HG03060 (cell line): ENCODE results near the gene RPRML.
"Not testable (repeated sequence)": the region's sequence is repeated elsewhere in the genome, so short reads cannot be mapped to it uniquely, and the experiment has no call there.

Experiments used
- ATAC-seq: cut with Tn5 transposase; IDR thresholded peaks from one replicate; pipeline ENCODE4 v1.9.1; 2021; ENCODE audit warnings: low read depth, moderate number of reproducible peaks; ENCODE audit not compliant: unreplicated experiment

Gene RPRML

GRCh38 chr17:46979147-46979863 lies at the start of gene RPRML:
RPRML (minus strand) TSS chr17:46979253; CDS start chr17:46979007, 246 bp downstream.
- no peak for ATAC-seq

GRCh38 chr17:47016966-47017365 lies 37.9 kb upstream of the RPRML start:
- not testable (repeated sequence) for ATAC-seq

GRCh38 chr17:47013341-47013740 lies 34.3 kb upstream of the RPRML start:
- no peak for ATAC-seq

- ATAC-seq = no peak
Measured at GRCh38 chr17:47012457-47012856, 33.4 kb upstream of the RPRML start.

DNA sequence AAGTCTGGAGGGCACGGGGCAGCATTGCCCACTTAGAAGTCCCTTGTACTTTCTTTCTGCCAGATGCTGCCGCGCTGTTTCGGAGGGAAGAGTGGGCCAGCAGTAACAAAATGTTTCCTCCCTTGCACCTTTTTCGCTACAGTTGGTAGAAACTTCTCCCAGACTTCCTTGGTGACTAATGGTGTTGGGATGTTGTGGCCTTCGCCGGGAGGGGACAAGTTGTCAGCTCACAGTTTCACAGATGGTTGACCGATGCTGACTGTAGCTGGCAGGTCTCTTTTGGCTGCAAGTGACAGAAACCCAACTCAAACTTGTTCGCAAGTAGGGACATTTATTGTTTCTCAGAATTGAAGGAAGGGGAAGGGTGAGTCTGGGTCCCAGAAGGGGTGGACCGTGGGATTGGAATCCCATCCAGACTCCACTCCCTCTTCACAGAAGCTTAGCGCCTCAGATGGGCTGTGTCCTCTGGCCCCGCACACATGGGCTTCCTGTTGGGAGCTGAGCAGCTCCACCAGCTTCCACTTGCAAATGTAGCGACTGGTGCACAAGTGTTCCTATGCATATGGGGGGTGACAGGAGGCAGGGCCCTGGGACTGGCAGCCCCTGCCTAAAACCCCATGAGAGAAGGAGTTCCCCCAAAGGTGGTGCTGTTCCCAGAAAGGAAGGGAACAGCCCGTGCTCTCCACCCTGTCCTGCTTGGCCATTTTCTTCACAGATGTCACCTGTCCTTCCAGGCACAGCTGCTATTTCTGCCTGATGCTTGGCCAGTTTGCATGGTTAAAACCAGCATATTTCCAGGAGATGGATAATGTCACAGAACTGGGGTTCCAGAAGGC lies 30.9 kb upstream of the RPRML start:
- no peak for ATAC-seq

DNA sequence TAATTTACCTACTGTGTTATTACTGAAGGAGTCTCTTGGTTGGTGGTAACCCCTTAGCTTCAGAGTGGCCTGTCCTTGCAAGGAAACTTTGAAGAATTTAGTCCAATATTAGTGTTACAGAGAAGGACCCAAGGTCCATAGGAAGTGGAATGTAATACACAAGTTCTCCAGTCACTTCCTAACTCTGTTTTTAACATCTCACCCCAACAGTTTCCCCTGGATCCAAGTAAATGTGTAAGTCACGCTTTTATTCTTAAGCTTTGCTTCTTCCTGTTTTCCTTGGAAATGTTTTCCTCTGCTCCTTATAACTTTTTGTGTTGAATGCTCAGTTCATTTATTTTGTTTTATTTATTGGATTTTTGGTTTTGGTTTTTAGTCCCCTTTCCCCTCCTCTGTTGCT lies 25.9 kb upstream of the RPRML start:
- ATAC-seq = no peak

GRCh38 chr17:47003864-47004263 lies 24.8 kb upstream of the RPRML start:
- ATAC-seq = not testable (repeated sequence)

GRCh38 chr17:46995841-46996571 lies 17.0 kb upstream of the RPRML start:
- ATAC-seq = no peak

- no peak for ATAC-seq
Measured at GRCh38 chr17:46994993-46995392, 15.9 kb upstream of the RPRML start.

DNA sequence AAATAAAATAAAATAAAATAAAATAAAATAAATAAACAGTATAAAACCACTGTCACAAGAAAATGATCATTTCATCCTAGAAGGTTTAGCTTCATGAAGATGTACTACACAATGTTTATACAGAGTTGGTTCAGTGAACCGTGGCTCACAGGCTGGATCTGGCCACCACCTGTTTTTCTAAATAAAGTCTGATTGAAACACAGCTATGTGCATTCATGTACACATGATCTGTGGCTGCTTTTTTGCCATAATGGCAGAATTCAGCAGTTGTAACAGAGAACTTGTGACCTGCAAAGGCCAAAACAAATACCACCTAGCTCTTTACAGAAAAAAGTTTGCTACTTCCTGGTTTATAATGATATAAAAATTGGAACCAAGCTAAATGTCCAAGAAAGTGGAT lies 12.6 kb upstream of the RPRML start:
- no peak for ATAC-seq

GRCh38 chr17:46989637-46990431 lies 10.8 kb upstream of the RPRML start:
- no peak for ATAC-seq

GRCh38 chr17:46987927-46988326 lies 8.9 kb upstream of the RPRML start:
- not testable (repeated sequence) for ATAC-seq

DNA sequence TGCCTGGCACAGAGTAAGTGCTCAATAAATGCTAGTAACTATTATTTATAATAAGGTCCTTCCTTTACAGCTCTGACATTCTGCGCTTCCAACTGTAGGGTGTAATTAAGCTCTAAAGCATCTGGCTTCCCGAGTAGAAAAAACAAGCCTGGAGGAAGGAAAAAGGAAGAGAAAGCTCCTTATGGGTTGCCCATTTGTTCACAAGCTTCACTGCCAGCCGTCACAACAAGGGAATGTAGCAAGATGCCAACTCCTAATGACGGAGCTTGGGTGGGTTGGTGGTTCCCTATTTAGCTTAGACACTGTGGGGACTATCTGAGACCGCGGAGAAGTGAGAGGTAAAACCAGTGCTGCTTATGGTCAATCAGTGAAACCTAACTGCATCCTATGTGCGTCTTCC lies 7.3 kb upstream of the RPRML start:
- ATAC-seq = no peak

DNA sequence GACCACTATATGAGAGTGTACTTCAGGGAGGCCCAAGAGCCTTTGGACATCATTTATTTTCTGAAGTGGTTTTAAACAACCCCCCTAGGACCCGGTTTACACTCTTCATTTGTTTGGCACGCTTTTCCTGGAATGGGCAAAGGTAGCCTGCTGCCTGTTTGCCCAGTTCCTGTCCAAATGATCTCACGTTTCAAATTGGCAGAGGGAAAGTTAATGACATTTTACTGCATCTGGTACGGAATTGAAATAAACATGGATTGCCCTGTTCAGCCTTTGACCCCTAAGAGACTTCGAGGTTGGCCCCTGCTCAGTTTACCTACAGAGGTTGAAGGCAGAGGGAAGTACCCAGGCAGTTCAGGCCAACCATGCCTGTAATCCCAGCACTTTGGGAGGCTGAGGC lies 5.8 kb upstream of the RPRML start:
- no peak for ATAC-seq

DNA sequence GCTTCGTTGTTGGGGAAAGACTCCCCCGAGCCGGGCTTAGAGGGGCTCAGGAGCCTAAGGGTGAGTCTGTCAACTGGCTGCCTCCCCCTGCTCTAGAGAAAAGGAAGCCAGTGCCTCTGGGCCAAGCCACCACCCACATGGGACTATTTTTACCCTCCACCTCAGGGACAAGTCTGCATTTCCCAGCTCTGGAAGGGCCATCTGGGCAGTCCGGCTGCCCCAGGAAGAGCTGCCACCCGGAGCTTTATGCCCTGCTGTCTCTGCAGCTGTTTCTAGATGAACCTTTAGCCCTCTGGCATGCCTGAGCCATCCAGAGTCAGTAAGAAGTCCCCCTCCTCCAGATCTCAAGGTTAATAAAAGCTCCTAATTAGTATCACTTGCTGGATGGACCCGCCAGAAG lies 5.3 kb upstream of the RPRML start:
- no peak for ATAC-seq

DNA sequence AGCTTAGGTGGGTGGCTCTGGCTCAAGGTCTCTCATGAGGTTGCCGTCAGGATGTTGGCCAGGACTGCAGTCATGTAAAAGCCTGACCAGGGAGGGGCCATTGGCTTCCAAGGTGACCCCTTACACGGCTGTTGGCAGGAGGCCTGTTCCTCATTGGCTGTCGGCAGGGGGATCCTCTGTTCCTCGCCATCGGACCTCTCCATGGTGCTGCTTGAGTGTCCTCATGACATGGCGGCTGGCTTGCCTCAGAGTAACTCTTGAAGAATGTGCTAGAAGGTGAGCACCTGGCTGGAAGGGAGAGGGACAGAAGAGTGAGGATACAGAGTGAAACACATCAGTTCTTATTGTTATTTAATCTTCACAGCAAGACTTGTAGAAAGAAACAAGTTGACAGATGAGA lies 4.7 kb upstream of the RPRML start:
- no peak for ATAC-seq

GRCh38 chr17:46982577-46982976 lies 3.5 kb upstream of the RPRML start:
- ATAC-seq = no peak

GRCh38 chr17:46978489-46979146 lies 435 bp downstream of the RPRML start:
- ATAC-seq = no peak

GRCh38 chr17:46977750-46978488 lies 1.1 kb downstream of the RPRML start:
- no peak for ATAC-seq
